Measurements from ENCODE around the gene SNRPB2.

The SNRPB2 gene

DNA sequence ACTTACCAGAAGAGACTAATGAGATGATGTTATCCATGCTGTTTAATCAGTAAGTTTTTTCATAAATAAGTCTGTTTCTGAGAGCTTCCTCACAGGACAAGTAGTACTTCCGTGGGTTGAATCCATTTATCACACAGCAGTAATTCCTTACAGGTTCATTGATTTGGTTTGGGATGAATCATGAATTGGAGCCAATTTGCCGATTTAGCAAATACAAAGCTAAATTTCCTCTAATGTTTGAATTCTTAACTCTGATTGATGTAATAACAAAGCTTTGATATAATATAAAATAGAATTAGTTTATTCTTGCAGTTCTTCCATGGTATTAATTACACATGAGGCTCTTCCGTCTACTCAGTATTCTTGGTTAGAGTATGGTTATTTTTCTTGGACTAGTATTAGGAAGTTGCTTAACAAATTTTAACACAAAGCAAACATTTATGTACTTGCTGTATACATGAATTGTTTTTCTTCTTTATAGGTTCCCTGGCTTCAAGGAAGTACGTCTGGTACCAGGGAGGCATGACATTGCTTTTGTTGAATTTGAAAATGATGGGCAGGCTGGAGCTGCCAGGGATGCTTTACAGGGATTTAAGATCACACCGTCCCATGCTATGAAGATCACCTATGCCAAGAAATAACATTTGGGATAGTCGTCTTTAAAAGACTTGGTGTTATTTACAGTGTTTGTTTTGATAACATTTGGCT is 10.7 kb downstream of the SNRPB2 start:
- no peak for DNase-seq

- no peak for DNase-seq
Observed at GRCh38 chr20:16744178-16744807, 14.5 kb downstream of the SNRPB2 start.

GRCh38 chr20:16745204-16745603 is 15.4 kb downstream of the SNRPB2 start:
- no peak for DNase-seq

GRCh38 chr20:16747291-16747811 is 17.5 kb downstream of the SNRPB2 start:
- no peak for DNase-seq

GRCh38 chr20:16748308-16748900 is 18.6 kb downstream of the SNRPB2 start, which contains the start of gene OTOR:
TSS of gene OTOR (plus strand) at chr20:16748358. CDS start at chr20:16748402, 44 bp downstream.
- DNase-seq = no peak

GRCh38 chr20:16749573-16749972 is 19.7 kb downstream of the SNRPB2 start:
- no peak for DNase-seq

DNA sequence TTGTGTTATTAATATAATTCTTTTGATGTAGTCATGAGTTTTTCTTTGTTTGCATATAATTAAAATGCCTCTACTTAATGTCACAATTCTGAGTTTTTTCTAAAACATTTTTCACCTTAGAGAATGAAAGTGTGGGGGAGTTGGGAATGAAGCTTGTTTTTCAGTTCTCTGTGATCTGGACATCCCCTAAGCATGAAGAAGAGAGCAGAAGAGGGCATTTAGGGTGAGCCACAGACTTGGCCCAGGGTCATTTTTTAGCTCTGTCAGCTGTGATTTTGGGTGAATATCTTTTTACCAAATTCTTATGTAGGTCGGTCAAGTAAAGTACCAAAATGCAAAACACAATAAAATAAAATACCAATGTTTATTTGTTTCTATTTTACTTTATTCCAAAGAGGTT is 22.3 kb downstream of the SNRPB2 start:
- no peak for DNase-seq

GRCh38 chr20:16752901-16753300 is 23.1 kb downstream of the SNRPB2 start:
- no peak for DNase-seq

DNA sequence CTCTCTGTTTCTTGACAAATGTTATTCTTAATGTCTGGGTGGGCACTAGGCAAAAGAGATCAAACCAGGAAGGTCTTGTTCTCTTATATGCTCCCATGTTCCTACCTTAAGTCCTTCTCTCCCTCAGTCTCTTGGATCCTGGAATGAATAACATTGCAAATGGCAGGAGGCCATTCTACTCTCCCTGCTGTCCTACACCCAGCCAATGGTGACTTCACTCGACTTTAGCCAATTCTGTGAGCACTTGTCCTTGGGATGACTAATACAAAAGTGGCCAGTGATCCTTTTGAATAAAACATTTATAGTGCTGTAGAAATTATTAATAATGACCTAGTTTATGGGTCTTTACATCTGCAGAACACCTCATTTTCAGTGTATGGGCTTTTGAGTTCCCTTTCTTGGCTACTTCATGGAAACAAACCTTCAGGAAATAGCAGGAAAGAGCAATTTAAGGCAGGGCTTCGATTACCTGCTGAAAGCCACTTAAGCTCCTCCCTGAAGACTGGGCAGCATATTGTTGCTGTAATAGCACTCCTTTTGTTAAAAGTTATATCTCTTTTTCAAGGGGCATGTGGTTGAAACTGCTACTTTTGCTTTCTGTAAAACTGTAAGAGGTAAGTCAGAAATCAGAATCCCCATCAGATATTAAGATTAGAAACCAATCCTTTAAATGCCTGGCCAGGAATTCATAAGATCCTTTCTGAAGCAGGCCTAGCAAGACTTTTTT is 28.8 kb downstream of the SNRPB2 start:
- no peak for DNase-seq

- no peak for DNase-seq
Observed at GRCh38 chr20:16759181-16759563, 29.3 kb downstream of the SNRPB2 start.

DNA sequence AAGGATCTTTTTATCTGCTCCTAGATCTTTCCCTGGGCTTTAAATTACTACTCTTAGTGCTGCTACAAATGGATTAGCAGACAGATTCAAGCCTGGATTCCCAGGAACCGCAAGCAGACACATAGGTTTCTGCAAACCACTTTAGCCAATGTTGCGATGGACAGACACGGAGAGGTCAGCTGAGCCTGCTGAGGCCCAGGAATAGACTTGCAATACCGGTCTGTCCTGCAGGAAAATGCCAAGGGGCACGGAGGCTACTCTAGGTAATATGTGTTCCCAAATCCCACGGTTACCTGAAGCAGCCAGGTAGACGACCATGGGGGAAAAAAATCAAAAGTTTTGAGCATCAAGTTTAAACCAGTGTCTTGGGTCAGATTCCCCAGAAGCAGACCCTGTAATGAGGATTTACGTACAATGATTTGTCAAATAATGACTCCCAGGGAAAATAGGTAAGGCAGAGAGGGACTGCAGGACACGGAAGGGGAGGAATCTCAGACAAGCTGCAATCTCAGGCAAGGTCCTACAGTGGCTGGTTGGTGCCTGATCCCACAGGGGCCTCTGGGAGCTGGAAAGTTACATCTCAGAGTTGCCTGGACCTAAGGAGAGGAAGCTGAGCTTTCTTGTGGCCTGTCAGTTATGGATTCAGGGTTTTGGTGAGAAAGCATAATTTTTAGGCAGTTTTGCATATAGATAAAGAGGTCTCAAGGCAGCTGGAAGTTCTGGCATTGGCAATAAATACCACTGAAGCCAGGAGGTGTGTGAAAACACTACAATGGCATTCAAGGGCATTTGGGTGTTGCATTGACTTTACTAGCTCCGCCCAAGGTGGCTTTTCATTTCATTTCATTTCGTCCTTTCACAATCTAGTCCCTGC is 30.8 kb downstream of the SNRPB2 start:
- no peak for DNase-seq

GRCh38 chr20:16761305-16761829 is 31.5 kb downstream of the SNRPB2 start:
- peak; percentile 72 for DNase-seq

GRCh38 chr20:16764560-16764959 is 34.7 kb downstream of the SNRPB2 start:
- DNase-seq = no peak

- DNase-seq = no peak
Observed at GRCh38 chr20:16771213-16771612, 41.4 kb downstream of the SNRPB2 start.

DNA sequence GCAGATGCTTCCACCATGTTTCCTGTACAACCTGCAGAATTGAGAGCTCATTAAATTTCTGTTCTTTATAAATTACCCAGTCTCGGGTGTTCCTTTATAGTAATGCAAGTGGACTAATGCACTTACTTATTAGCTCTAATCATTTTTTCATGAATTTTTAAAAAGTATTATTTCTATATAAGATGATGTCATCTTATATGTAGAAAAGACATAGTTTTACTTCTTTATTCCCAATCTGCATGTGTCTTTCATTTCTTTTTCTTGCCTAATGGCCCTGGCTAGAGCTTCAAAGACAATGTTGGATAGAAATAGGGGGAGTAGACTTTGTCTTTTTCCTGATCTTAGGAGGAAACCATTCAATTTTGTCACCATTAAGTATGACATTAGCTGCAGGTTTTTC is 46.1 kb downstream of the SNRPB2 start:
- no peak for DNase-seq

DNA sequence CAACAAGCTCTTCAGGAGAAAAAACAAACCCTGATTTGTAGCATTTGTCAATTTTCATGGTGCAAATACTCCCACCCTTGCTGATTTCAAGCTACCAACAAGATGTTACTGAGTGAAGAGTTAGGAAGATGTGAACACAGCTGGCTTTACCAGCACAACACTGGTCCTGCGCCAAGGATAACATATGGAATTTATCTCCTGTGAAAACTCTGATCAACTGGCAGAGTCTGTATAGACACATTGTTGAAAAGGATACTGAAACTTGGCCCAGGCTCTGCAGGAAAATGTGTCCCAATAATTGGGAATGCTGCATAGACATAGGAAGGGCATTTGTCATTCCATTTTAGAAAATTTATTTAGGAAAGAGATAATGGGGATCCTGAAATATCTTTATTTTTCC is 47.3 kb downstream of the SNRPB2 start:
- no peak for DNase-seq

DNA sequence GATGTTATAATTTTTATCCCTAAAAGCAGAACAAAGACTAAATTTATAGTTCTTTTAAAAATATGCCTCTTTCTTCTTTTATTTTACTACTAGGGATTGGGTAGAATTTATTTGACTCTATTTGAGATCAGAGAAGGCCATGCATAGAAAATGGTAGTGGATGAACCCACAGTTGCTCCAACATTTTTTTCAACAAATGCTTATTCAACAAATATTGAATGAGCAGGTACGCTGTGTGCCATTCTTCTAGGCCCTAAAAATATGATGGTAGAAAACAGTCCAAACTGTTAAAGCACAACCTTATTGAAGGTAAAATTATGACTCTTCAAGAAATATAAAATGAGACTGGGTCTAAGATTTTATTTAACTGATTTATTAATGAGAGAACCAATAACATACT is 48.3 kb downstream of the SNRPB2 start:
- DNase-seq = no peak

GRCh38 chr20:16781496-16781895 is 51.7 kb downstream of the SNRPB2 start:
- no peak for DNase-seq

DNA sequence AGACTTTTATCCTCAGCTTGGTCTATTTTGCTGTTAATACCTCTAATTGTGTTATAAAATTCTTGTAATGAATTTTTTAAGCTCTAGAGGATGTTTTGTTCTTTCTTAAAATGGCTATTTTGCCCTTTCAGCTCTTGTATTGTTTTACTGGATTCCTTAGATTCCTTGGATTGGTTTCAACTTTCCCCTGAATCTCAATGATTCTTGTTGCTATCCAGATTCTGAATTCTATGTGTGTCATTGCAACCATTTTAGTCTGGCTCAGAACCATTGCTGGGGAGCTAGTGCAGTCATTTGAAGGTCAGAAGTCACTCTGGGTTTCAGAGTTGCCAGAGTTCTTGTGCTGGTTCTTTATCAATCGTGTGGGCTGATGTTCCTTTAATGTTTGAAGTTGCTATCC is 55.4 kb downstream of the SNRPB2 start:
- no peak for DNase-seq

Measured in retina (tissue), 1 donor.